ENCODE results near the gene SNX11.

Gene SNX11

GRCh38 chr17:48162946-48163506 is 55.5 kb downstream of the SNX11 start:
- no peak for DNase-seq

GRCh38 chr17:48163809-48164208 is 56.2 kb downstream of the SNX11 start:
- DNase-seq: no peak

GRCh38 chr17:48169926-48170325 is 62.4 kb downstream of the SNX11 start:
- DNase-seq: no peak
